T-helper 2 cell treated with Interferon-gamma antibody and Interleukin-4, amounts not matched to agents 5 μg/mL and 100 μg/mL, for 36 hours (primary cell): ENCODE measurements around the gene THSD4.

ENCODE experiments used
- DNase-seq: peaks from one replicate; pipeline ENCODE4 v3.0.0; 2021; ENCODE audit warnings: low spot score
- H3K27ac Mint-ChIP-seq: one replicate; pipeline ENCODE4 v1.8.0; 2021; ENCODE audit warnings: mild to moderate bottlenecking, mixed read lengths
- H3K27me3 Mint-ChIP-seq: one replicate; pipeline ENCODE4 v1.8.0; 2021; ENCODE audit warnings: low read depth, mixed read lengths
- H3K36me3 Mint-ChIP-seq: one replicate; pipeline ENCODE4 v1.8.0; 2021; ENCODE audit warnings: low read depth, mixed read lengths
- H3K4me1 Mint-ChIP-seq: one replicate; pipeline ENCODE4 v1.8.0; 2021; ENCODE audit warnings: low read depth, mixed read lengths
- H3K4me3 Mint-ChIP-seq: one replicate; pipeline ENCODE4 v1.8.0; 2022; ENCODE audit warnings: mild to moderate bottlenecking, moderate library complexity, mixed read lengths
- H3K9me3 Mint-ChIP-seq: one replicate; pipeline ENCODE4 v1.8.0; 2021; ENCODE audit warnings: mixed read lengths

Gene THSD4

GRCh38 chr15:71496336-71496955 is 381.2 kb downstream of the THSD4 start:
- no peaks in the 10 kb centered on the region for H3K4me1 Mint-ChIP-seq
- H3K36me3 Mint-ChIP-seq, result no peaks in the 10 kb centered on the region
- H3K27me3 Mint-ChIP-seq, result peaks cover 2% of the 10 kb centered on the region
- DNase-seq, result no peak
- peaks cover 5% of the 10 kb centered on the region for H3K9me3 Mint-ChIP-seq
- no peak overlapping the region for H3K4me3 Mint-ChIP-seq
- no peak overlapping the region for H3K27ac Mint-ChIP-seq

- Mint-ChIP-seq H3K27me3 (peaks cover 5% of the 10 kb centered on the region), H3K36me3 (no peaks in the 10 kb centered on the region), H3K27ac (no peak overlapping the region), H3K9me3 (peaks cover 5% of the 10 kb centered on the region), H3K4me3 (no peak overlapping the region), H3K4me1 (no peaks in the 10 kb centered on the region)
- DNase-seq, result no peak
Measured at GRCh38 chr15:71501344-71502076, 386.2 kb downstream of the THSD4 start.

- Mint-ChIP-seq H3K4me1 (no peaks in the 10 kb centered on the region), H3K4me3 (no peak overlapping the region), H3K36me3 (no peaks in the 10 kb centered on the region), H3K9me3 (peaks cover 5% of the 10 kb centered on the region), H3K27me3 (peaks cover 5% of the 10 kb centered on the region), H3K27ac (no peak overlapping the region)
- DNase-seq, result no peak
Measured at GRCh38 chr15:71502077-71502432, 386.8 kb downstream of the THSD4 start.

GRCh38 chr15:71505962-71506361 is 390.7 kb downstream of the THSD4 start:
- Mint-ChIP-seq H3K27me3 (peaks cover 3% of the 10 kb centered on the region), H3K4me1 (no peaks in the 10 kb centered on the region), H3K9me3 (no peaks in the 10 kb centered on the region), H3K36me3 (no peaks in the 10 kb centered on the region), H3K27ac (no peak overlapping the region), H3K4me3 (no peak overlapping the region)
- no peak for DNase-seq

- DNase-seq, result no peak
- H3K27me3 Mint-ChIP-seq, result no peaks in the 10 kb centered on the region
- no peak overlapping the region for H3K4me3 Mint-ChIP-seq
- H3K4me1 Mint-ChIP-seq, result no peaks in the 10 kb centered on the region
- no peaks in the 10 kb centered on the region for H3K9me3 Mint-ChIP-seq
- H3K36me3 Mint-ChIP-seq, result no peaks in the 10 kb centered on the region
- no peak overlapping the region for H3K27ac Mint-ChIP-seq
Measured at GRCh38 chr15:71506946-71507345, 391.7 kb downstream of the THSD4 start.

- Mint-ChIP-seq H3K9me3 (no peaks in the 10 kb centered on the region), H3K36me3 (no peaks in the 10 kb centered on the region), H3K27me3 (no peaks in the 10 kb centered on the region), H3K27ac (no peak overlapping the region), H3K4me3 (no peak overlapping the region), H3K4me1 (no peaks in the 10 kb centered on the region)
- DNase-seq, result no peak
Measured at GRCh38 chr15:71508081-71508682, 392.9 kb downstream of the THSD4 start.

- peaks cover 3% of the 10 kb centered on the region for H3K27me3 Mint-ChIP-seq
- H3K27ac Mint-ChIP-seq, result no peak overlapping the region
- H3K36me3 Mint-ChIP-seq, result no peaks in the 10 kb centered on the region
- H3K9me3 Mint-ChIP-seq, result no peaks in the 10 kb centered on the region
- H3K4me3 Mint-ChIP-seq, result no peak overlapping the region
- DNase-seq, result no peak
- H3K4me1 Mint-ChIP-seq, result no peaks in the 10 kb centered on the region
Measured at GRCh38 chr15:71509139-71509538, 393.9 kb downstream of the THSD4 start.

- H3K4me3 Mint-ChIP-seq, result no peak overlapping the region
- no peaks in the 10 kb centered on the region for H3K36me3 Mint-ChIP-seq
- DNase-seq, result no peak
- no peaks in the 10 kb centered on the region for H3K9me3 Mint-ChIP-seq
- no peaks in the 10 kb centered on the region for H3K4me1 Mint-ChIP-seq
- H3K27me3 Mint-ChIP-seq, result peaks cover 3% of the 10 kb centered on the region
- H3K27ac Mint-ChIP-seq, result no peak overlapping the region
Measured at GRCh38 chr15:71510763-71511162, 395.5 kb downstream of the THSD4 start.

- no peaks in the 10 kb centered on the region for H3K4me1 Mint-ChIP-seq
Measured at GRCh38 chr15:71511796-71512681, 396.8 kb downstream of the THSD4 start.

GRCh38 chr15:71512682-71513006 is 397.4 kb downstream of the THSD4 start:
- Mint-ChIP-seq H3K9me3 (no peaks in the 10 kb centered on the region), H3K4me3 (no peak overlapping the region), H3K27me3 (peaks cover 9% of the 10 kb centered on the region), H3K27ac (no peak overlapping the region), H3K36me3 (no peaks in the 10 kb centered on the region), H3K4me1 (no peaks in the 10 kb centered on the region)
- DNase-seq, result no peak

More at GRCh38 chr15:71511796-71512681, 396.8 kb downstream of the THSD4 start:
- H3K4me3 Mint-ChIP-seq, result no peak overlapping the region
- peaks cover 5% of the 10 kb centered on the region for H3K27me3 Mint-ChIP-seq
- DNase-seq, result no peak
- H3K9me3 Mint-ChIP-seq, result no peaks in the 10 kb centered on the region
- H3K36me3 Mint-ChIP-seq, result no peaks in the 10 kb centered on the region
- H3K27ac Mint-ChIP-seq, result no peak overlapping the region

GRCh38 chr15:71515375-71516186 is 400.3 kb downstream of the THSD4 start:
- Mint-ChIP-seq H3K27me3 (peaks cover 9% of the 10 kb centered on the region), H3K4me1 (no peaks in the 10 kb centered on the region), H3K36me3 (no peaks in the 10 kb centered on the region), H3K4me3 (no peak overlapping the region), H3K27ac (no peak overlapping the region), H3K9me3 (no peaks in the 10 kb centered on the region)
- no peak for DNase-seq

GRCh38 chr15:71517751-71518150 is 402.5 kb downstream of the THSD4 start:
- Mint-ChIP-seq H3K4me1 (no peaks in the 10 kb centered on the region), H3K36me3 (no peaks in the 10 kb centered on the region), H3K4me3 (no peak overlapping the region), H3K9me3 (no peaks in the 10 kb centered on the region), H3K27ac (no peak overlapping the region), H3K27me3 (peaks cover 12% of the 10 kb centered on the region)
- DNase-seq, result no peak

- H3K4me3 Mint-ChIP-seq, result no peak overlapping the region
- no peak overlapping the region for H3K27ac Mint-ChIP-seq
- DNase-seq, result no peak
- H3K4me1 Mint-ChIP-seq, result no peaks in the 10 kb centered on the region
- no peaks in the 10 kb centered on the region for H3K36me3 Mint-ChIP-seq
- no peaks in the 10 kb centered on the region for H3K9me3 Mint-ChIP-seq
- peaks cover 12% of the 10 kb centered on the region for H3K27me3 Mint-ChIP-seq
Measured at GRCh38 chr15:71518661-71519060, 403.4 kb downstream of the THSD4 start.
